Fibroblast of lung (primary cell): Measurements from ENCODE around the gene NIPAL4. TPM values are rescaled to one million over a fixed set of nuclear protein-coding genes. Genes with fewer than 3 reads are reported as not detected.

Experiments
- DNase-seq, 2 donors: peaks; one replicate each; pipeline versions ENCODE4 v3.0.0 to v3.0.0-alpha.2; 2010; ENCODE audit warnings: low read depth in 2 of 2
- H2AFZ ChIP-seq: 2 replicates; pipeline ENCODE4 v1.5.1; 2012; ENCODE audit warnings: low read length, control low read depth, inconsistent platforms
- H3K27ac ChIP-seq: 2 replicates; pipeline ENCODE4 v1.5.1; 2011; ENCODE audit warnings: low read length, control low read depth; ENCODE audit not compliant: insufficient read depth
- H3K27me3 ChIP-seq: 2 replicates; pipeline ENCODE4 v1.5.1; 2011; ENCODE audit warnings: mild to moderate bottlenecking, low read length; ENCODE audit not compliant: control insufficient read depth, insufficient read depth
- H3K36me3 ChIP-seq: 2 replicates; pipeline ENCODE4 v1.5.1; 2011; ENCODE audit warnings: low read length; ENCODE audit not compliant: control insufficient read depth, insufficient read depth
- H3K4me1 ChIP-seq: 2 replicates; pipeline ENCODE4 v1.5.1; 2011; ENCODE audit warnings: low read length; ENCODE audit not compliant: control insufficient read depth, insufficient read depth; ENCODE audit errors: extremely low read depth
- H3K4me2 ChIP-seq: 2 replicates; pipeline ENCODE4 v1.5.1; 2011; ENCODE audit warnings: low read length, control low read depth; ENCODE audit not compliant: insufficient read depth; ENCODE audit errors: extremely low read depth
- H3K4me3 ChIP-seq, 4 experiments: fragments of 200-600 bp in 1 of 4; sonication (generic) in 1 of 4; replicated peaks in 1 of 4; 2 replicates each; pipeline ENCODE4 v1.5.1; 2011 to 2016; ENCODE audit warnings: low read length in 4 of 4, low read depth in 3 of 4, mild to moderate bottlenecking in 3 of 4, control low read depth in 2 of 4, inconsistent platforms in 1 of 4, mixed read lengths in 1 of 4; ENCODE audit not compliant: insufficient read depth in 1 of 4; ENCODE audit errors: control extremely low read depth in 1 of 4
- H3K79me2 ChIP-seq: 2 replicates; pipeline ENCODE4 v1.5.1; 2012; ENCODE audit warnings: mild to moderate bottlenecking, low read length, inconsistent platforms; ENCODE audit not compliant: control insufficient read depth, insufficient read depth
- H3K9ac ChIP-seq: 2 replicates; pipeline ENCODE4 v1.5.1; 2011; ENCODE audit warnings: mild to moderate bottlenecking, low read length, control low read depth; ENCODE audit not compliant: insufficient read depth
- H3K9me3 ChIP-seq: 2 replicates; pipeline ENCODE4 v1.5.1; 2012; ENCODE audit warnings: low read depth, low read length; ENCODE audit not compliant: control insufficient read depth, insufficient read depth
- H4K20me1 ChIP-seq: 2 replicates; pipeline ENCODE4 v1.5.1; 2011; ENCODE audit warnings: low read length; ENCODE audit not compliant: control insufficient read depth, insufficient read depth; ENCODE audit errors: extremely low read depth
- CTCF ChIP-seq, 2 donors: IDR thresholded peaks in 1 of 2; conservative IDR thresholded peaks in 1 of 2; 1 replicate in 1 of 2; 2 replicates in 1 of 2; pipeline ENCODE4 v1.5.1; 2011 to 2012; ENCODE audit warnings: low read length in 2 of 2, control low read depth in 1 of 2, inconsistent platforms in 1 of 2, low read depth in 1 of 2, mild to moderate bottlenecking in 1 of 2
- EZH2 ChIP-seq: IDR thresholded peaks from 2 replicates; pipeline ENCODE4 v1.5.1; 2012; ENCODE audit warnings: low read length, control low read depth, mild to moderate bottlenecking; ENCODE audit errors: missing control alignments
- polyA plus RNA-seq, 2 donors: library from polyadenylated mRNA; depleted of rRNA in 1 of 2; stranded (reverse) in 1 of 2; unstranded in 1 of 2; fragments of >200 nt; gene quantifications; 2 replicates each; pipeline ENCODE4 v1.2.1, GENCODE V29; 2011 to 2012; ENCODE audit warnings: missing spikeins in 1 of 2
- total RNA-seq: library from RNA; depleted of rRNA; stranded (reverse); fragments of >200 nt; gene quantifications from 2 replicates; pipeline ENCODE4 v1.2.1, GENCODE V29; 2014

Gene NIPAL4
- total and polyA plus RNA-seq, 2 donors (not counting 1 experiment from before 2014, with no cell fraction given) = 0.07 to 0.17 TPM

GRCh38 chr5:157477814-157478494 is 17.9 kb downstream of the NIPAL4 start:
- no peak overlapping the region for H3K27ac ChIP-seq
- H3K27me3 ChIP-seq = no peaks in the 10 kb centered on the region
- H4K20me1 ChIP-seq = no peaks in the 10 kb centered on the region
- TF ChIP-seq EZH2 = no peak
- no peak for TF ChIP-seq CTCF (conservative IDR thresholded peaks at IDR 0.05 in 1 of 2, IDR thresholded peaks at IDR 0.05 in 1 of 2; ENCODE audit: low read depth in 1 of 2, low read length in 2 of 2)
- no peak overlapping the region for H2AFZ ChIP-seq
- H3K79me2 ChIP-seq = no peaks in the 10 kb centered on the region
- no peak overlapping the region for H3K4me2 ChIP-seq
- H3K9ac ChIP-seq = no peak overlapping the region
- no peaks in the 10 kb centered on the region for H3K9me3 ChIP-seq
- no peak overlapping the region for H3K4me3 ChIP-seq
- peaks cover 2% of the 10 kb centered on the region for H3K4me1 ChIP-seq
- peaks cover 6% of the 10 kb centered on the region for H3K36me3 ChIP-seq
- no peak for DNase-seq

GRCh38 chr5:157478726-157479125 is 18.7 kb downstream of the NIPAL4 start:
- Histone ChIP-seq H2AFZ (no peak overlapping the region), H4K20me1 (no peaks in the 10 kb centered on the region), H3K36me3 (peaks cover 6% of the 10 kb centered on the region), H3K79me2 (no peaks in the 10 kb centered on the region), H3K27me3 (no peaks in the 10 kb centered on the region), H3K4me2 (no peak overlapping the region), H3K4me3 (no peak overlapping the region), H3K27ac (no peak overlapping the region), H3K9ac (no peak overlapping the region), H3K9me3 (no peaks in the 10 kb centered on the region), H3K4me1 (peaks cover 2% of the 10 kb centered on the region)
- no peak for DNase-seq
- TF ChIP-seq EZH2 = no peak
- no peak for TF ChIP-seq CTCF (conservative IDR thresholded peaks at IDR 0.05 in 1 of 2, IDR thresholded peaks at IDR 0.05 in 1 of 2; ENCODE audit: low read depth in 1 of 2, low read length in 2 of 2)

GRCh38 chr5:157479166-157479565 is 19.2 kb downstream of the NIPAL4 start:
- Histone ChIP-seq H3K9me3 (no peaks in the 10 kb centered on the region), H3K9ac (no peak overlapping the region), H3K4me2 (no peak overlapping the region), H3K79me2 (no peaks in the 10 kb centered on the region), H3K4me3 (no peak overlapping the region), H4K20me1 (no peaks in the 10 kb centered on the region), H3K27ac (no peak overlapping the region), H2AFZ (no peak overlapping the region), H3K36me3 (peaks cover 6% of the 10 kb centered on the region), H3K4me1 (no peaks in the 10 kb centered on the region), H3K27me3 (no peaks in the 10 kb centered on the region)
- no peak for DNase-seq
- TF ChIP-seq EZH2 (no peak), CTCF (conservative IDR thresholded peaks at IDR 0.05 in 1 of 2, IDR thresholded peaks at IDR 0.05 in 1 of 2; ENCODE audit: low read depth in 1 of 2, low read length in 2 of 2) (no peak)
